Lung microvascular endothelial cell (primary cell): Measurements from ENCODE around the gene GTPBP4. TPM values are rescaled to one million over a fixed set of nuclear protein-coding genes. Genes with fewer than 3 reads are reported as not detected.
"Not testable (repeated sequence)": the region's sequence is repeated elsewhere in the genome, so short reads cannot be mapped to it uniquely, and the experiment has no call there.

Experiments used
- DNase-seq, 2 donors: peaks; one replicate each; pipeline versions ENCODE4 v3.0.0 to v3.0.0-alpha.2; 2010; ENCODE audit warnings: low read depth in 2 of 2
- total RNA-seq: library from RNA; depleted of rRNA; stranded (reverse); fragments of >200 nt; gene quantifications from 2 replicates; pipeline ENCODE4 v1.2.1, GENCODE V29; 2014

The GTPBP4 gene
- total RNA-seq, 1 donor from 2014 or later, result 23.4 TPM

GRCh38 chr10:988667-989545, 672 bp downstream of the GTPBP4 start:
- DNase-seq, result peak; percentile 26 to 37

DNA sequence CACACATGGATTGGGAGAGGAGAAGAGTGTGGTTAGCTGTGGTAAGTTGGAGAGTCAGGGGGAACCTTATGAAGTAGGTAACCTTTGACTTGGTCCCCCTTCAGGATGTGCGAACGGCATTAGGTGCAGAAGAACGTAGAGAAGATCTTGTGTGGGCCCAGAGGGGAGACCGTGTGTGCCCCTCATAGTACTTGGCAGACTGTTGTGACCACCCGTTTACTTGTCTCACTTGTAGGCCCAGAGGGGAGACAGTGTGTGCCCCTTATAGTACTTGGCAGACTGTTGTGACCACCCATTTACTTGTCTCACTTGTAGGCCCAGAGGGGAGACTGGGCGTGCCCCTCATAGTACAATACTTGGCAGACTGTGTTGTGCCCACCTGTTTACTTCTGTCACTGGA, 2.6 kb downstream of the GTPBP4 start:
- DNase-seq, result no peak

- DNase-seq, result no peak
Observed at GRCh38 chr10:992467-992866, 4.2 kb downstream of the GTPBP4 start.

GRCh38 chr10:992871-993270, 4.6 kb downstream of the GTPBP4 start:
- DNase-seq, result no peak

DNA sequence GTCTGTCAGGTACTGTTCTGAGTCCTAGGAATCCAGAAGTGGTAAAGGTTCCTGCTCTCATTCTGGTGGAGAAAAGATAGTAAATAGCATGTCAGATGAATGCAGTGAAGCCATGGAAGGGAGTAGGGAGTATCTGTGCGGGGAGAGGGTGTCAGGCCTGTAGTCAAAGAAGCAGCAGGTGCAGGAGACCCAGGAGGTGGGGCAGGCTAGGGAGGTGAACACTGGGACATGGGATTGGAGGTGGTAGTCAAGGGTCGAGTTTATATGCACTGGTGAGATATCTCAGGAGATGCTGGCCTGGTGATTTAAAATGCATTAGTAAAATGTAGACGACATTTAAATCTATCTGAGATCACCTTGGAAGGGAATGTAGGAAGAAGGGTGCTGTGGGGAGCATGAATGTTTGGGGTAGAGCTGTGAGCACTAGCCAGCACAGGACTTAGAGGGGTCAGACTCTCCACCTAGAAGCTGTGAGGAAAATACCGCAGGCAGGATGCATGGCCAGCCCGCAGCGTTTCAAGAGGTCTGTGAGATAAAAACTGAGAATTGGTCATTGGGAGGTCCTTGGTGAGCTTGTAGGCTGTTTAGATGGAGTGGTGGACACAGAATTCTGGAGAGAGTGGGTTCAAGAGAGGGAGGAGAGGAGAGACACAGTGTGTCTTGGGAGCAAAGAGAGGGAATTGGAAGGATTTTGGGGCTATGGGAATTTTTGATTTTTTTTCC, 6.8 kb downstream of the GTPBP4 start:
- no peak for DNase-seq

- no peak for DNase-seq
Observed at GRCh38 chr10:995559-995926, 7.3 kb downstream of the GTPBP4 start.

DNA sequence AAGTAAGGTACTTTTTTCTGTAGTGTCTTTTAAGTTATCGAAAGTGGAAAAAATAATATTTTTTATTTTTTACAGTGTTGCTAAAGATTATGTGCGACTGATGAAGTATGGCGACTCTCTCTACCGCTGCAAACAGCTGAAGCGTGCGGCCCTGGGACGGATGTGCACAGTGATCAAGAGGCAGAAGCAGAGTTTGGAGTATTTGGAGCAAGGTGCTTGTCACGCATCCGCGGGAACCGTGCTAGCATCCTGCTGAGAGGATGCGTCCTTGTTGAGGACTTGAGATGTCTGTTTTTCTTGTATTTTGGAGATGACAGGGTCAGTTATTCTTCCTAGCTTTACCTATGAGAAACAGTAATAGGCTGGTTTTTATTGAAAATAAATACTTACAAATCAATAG, 7.8 kb downstream of the GTPBP4 start:
- no peak for DNase-seq

- no peak for DNase-seq
Observed at GRCh38 chr10:997266-998022, 9.2 kb downstream of the GTPBP4 start.

DNA sequence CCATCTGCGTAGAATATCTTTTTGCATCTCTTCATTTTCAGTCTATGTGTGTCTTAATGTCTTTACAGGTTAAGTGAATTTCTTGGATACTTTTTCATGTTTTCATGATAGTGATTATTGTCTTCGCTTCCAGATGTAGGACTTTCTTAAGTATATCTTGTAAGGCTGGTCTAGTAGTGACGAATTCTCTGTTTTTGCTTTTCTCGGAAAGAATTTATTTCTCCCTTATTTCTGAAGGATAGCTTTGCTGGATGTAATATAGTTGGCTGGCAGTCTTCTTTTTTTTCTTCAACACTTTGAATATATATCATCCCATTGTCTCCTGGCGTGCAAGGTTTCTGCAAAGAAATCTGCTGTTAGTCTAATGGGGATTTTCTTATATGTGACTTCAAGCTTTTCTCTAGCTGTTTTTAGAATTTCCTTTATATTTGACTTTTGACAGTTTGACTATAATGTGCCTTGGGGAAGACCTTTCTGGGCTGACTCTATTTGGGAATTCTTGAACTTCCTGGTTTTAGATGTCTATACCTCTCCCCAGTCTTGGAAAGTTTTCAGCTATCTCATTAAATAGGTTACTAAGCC, 14.3 kb downstream of the GTPBP4 start:
- DNase-seq, result no peak

DNA sequence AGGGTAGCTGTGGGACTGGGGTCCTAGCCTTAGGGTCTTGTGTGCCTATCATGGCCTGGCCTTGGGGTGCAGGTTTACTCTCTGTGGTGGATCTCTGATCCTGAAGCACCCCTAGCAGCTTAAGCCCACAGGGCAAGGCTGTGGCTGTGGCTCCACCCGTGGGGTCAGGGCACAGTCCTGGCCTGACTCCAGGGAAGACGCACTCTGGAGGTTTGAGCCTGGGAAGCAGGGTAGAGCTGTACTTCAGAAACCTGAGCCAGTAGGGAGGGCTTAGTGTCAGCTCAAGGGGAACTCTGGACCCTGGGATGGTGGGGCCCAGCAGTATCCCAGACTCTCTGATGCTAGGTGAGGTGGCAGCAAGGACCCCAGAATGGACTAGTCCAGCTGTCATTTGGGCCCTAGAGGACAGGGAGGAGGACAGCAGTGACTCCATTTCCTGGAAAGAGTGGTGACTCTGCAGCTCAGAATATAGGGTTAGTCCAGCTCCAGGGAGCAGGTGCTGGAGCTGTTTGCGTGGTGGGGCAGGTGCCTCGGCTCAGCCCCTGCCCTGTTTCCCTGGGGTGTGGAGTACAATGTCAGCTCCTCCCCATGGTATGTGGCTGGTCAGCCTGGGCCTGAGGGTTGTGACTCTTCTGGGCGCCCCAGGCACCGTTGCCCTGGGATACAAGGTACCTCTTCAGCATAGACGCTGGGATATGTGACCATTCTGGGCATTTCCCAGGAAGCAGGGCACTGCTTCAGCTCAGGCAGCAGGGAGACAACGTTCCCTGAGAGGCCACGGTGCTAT, 15.8 kb downstream of the GTPBP4 start:
- no peak for DNase-seq

- DNase-seq, result no peak
Observed at GRCh38 chr10:1006573-1006972, 18.3 kb downstream of the GTPBP4 start.

GRCh38 chr10:1007583-1007982, 19.3 kb downstream of the GTPBP4 start:
- DNase-seq, result no peak

DNA sequence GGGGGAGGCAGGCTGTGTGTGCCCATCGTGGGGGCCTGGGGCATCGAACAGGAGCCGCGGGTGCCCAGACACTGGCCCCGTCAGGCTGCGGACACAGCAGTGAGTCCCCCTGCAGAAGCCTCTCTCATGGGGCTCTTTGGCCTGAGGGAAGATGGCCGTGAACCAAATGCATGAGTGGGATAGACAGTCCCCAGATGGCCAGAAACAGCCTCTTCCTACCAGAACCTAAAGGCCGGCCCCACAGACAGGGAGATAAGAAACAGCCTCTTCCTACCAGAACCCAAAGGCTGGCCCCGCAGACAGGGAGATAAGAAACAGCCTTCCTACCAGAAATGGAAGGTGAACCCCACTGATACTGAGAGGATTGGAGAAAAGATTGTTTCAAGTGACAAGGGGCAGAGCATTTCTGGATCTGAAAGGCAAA, 20.8 kb downstream of the GTPBP4 start:
- DNase-seq, result no peak

- not testable (repeated sequence) for DNase-seq
Observed at GRCh38 chr10:1009947-1010346, 21.7 kb downstream of the GTPBP4 start.

GRCh38 chr10:1010703-1011102, 22.5 kb downstream of the GTPBP4 start:
- DNase-seq, result no peak

- no peak for DNase-seq
Observed at GRCh38 chr10:1011696-1012095, 23.5 kb downstream of the GTPBP4 start.

DNA sequence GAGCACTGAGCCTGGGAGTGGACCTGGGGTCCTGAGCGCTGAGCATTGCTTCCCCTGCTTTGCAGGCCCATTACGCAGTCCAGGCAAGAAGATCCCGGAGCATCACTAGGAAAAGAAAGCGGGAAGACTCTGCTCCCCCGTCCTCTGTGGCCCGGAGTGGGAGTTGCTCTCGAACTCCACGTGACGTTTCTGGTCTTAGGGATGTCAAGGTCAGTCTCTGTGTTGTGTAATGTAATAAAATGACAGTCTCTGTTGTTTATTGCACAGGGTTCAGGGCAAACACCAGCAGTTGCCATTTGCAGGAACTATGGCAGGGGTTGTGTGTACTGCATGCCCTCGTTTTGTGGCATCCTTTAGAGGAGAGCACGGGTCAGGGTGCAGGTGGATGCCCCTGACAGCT, 27.5 kb downstream of the GTPBP4 start:
- DNase-seq, result no peak

DNA sequence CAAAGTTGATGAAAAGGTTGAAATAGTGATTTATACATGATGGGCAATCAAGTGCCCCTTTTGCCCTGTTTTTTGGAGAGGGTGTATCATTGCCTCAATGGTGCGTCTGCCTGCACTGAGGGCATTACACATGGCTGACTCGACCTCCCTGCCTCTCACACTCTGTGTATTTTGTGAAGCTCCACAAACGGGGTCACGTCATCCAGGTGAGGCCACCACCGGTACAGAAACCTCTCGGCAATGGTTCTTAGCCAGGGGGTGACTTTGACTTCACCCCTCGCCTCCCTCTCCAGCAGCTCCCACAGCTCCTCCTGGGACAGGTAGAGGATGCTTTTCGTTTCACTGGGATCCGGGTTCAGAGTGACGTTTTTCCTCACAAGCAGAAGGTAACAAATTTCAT, 31.1 kb downstream of the GTPBP4 start:
- DNase-seq, result no peak

GRCh38 chr10:1020460-1020859, 32.2 kb downstream of the GTPBP4 start:
- no peak for DNase-seq

DNA sequence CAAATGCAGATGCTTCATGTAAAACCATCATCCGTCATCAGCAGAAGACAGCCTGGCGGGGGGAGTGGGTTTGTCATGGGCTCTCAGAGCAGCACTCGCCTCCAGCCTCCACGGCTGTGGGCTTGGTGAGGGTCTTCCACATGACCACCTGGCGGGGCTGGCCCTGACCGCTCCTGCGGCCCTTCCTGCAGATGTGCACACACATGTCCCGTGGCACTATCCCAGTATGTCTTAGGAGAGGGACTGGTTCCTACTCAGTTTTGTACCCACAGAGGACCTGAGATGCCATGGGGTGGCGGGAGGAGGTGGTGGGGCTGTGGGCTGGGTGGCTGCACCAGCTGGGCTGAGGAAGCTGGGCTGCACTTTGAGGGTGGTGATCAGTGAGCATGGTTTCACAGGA, 32.7 kb downstream of the GTPBP4 start:
- DNase-seq, result no peak

DNA sequence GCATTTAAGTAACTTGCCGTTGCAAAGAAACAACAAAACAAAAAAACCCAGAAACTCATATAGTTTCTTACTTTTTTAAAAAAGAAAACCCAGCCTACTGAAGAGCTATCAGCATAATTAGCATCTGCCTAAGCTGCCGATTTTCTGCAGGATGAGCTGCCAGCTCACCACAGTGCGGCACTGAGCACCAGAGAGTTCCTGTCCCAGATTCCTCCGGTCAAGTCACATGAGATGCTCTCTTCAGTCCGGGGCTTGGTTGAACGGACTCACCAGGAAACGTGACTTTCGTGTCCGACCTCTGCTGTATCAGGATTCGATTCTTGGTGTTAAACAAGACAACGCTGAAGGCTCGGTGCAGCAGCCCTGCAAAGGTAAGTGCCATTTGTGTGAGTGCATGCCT, 34.2 kb downstream of the GTPBP4 start:
- DNase-seq, result no peak
